SK-N-SH treated with all-trans-retinoic acid at 6 μM for 48 hours (cell line): ENCODE measurements around the gene SYNE1.

ENCODE experiments used
- ATAC-seq: fragments of 200-7000 bp; cut with Tn5 transposase; 3 replicates; pipeline ENCODE4 v1.9.1; 2020; ENCODE audit warnings: mild to moderate bottlenecking, moderate library complexity
- ARNTL ChIP-seq: fragments of 450-650 bp; formaldehyde crosslinking; IDR thresholded peaks from 2 replicates; pipeline ENCODE4 v1.5.0; 2020; ENCODE audit warnings: low read depth, mild to moderate bottlenecking, moderate library complexity, borderline replicate concordance
- BACH2 ChIP-seq: fragments of 250-450 bp; sonication (Bioruptor Pico); IDR thresholded peaks from 2 replicates; pipeline ENCODE4 v1.9.0; 2021; ENCODE audit warnings: mild to moderate bottlenecking, borderline replicate concordance
- CSDC2 ChIP-seq: fragments of 250-450 bp; sonication (Bioruptor Pico); IDR thresholded peaks from 2 replicates; pipeline ENCODE4 v1.5.0; 2020; ENCODE audit warnings: mild to moderate bottlenecking, moderate library complexity
- ESRRG ChIP-seq: fragments of 250-450 bp; sonication (Bioruptor Pico); IDR thresholded peaks from 2 replicates; pipeline ENCODE4 v1.6.1; 2021; ENCODE audit warnings: mild to moderate bottlenecking
- GLIS3 ChIP-seq: fragments of 250-450 bp; sonication (Bioruptor Pico); IDR thresholded peaks from 2 replicates; pipeline ENCODE4 v1.5.0; 2020; ENCODE audit warnings: mild to moderate bottlenecking, moderate library complexity
- ISL1 ChIP-seq: fragments of 250-450 bp; sonication (Bioruptor Pico); IDR thresholded peaks from 2 replicates; pipeline ENCODE4 v2.1.2; 2022; ENCODE audit warnings: mild to moderate bottlenecking, moderate library complexity
- OSR1 ChIP-seq: fragments of 250-450 bp; sonication (Bioruptor Pico); IDR thresholded peaks from 2 replicates; pipeline ENCODE4 v1.8.0; 2022; ENCODE audit warnings: moderate library complexity, mild to moderate bottlenecking, inconsistent platforms
- PPARA ChIP-seq: fragments of 250-450 bp; sonication (Bioruptor Pico); IDR thresholded peaks from 2 replicates; pipeline ENCODE4 v1.5.0; 2020; ENCODE audit warnings: mild to moderate bottlenecking, borderline replicate concordance
- RARB ChIP-seq: fragments of 250-450 bp; sonication (Bioruptor Pico); IDR thresholded peaks from 2 replicates; pipeline ENCODE4 v1.8.0; 2021; ENCODE audit warnings: mild to moderate bottlenecking, moderate library complexity
- TOX ChIP-seq: fragments of 250-450 bp; sonication (Bioruptor Pico); IDR thresholded peaks from 2 replicates; pipeline ENCODE4 v1.8.0; 2021; ENCODE audit warnings: mild to moderate bottlenecking, moderate library complexity, borderline replicate concordance
- ZC3H10 ChIP-seq: fragments of 250-450 bp; sonication (Bioruptor Pico); IDR thresholded peaks from 2 replicates; pipeline ENCODE4 v1.5.1; 2021; ENCODE audit warnings: mild to moderate bottlenecking, moderate library complexity
- ZFP3 ChIP-seq: fragments of 250-450 bp; sonication (Bioruptor Pico); IDR thresholded peaks from 2 replicates; pipeline ENCODE4 v1.5.0; 2020; ENCODE audit warnings: mild to moderate bottlenecking, moderate library complexity
- ZFP30 ChIP-seq: fragments of 450-650 bp; formaldehyde crosslinking; IDR thresholded peaks from 2 replicates; pipeline ENCODE4 v1.5.0; 2022; ENCODE audit warnings: mild to moderate bottlenecking, moderate library complexity
- ZNF565 ChIP-seq: fragments of 450-650 bp; formaldehyde crosslinking; conservative IDR thresholded peaks from 2 replicates; pipeline ENCODE4 v1.5.0; 2020; ENCODE audit warnings: low read depth, mild to moderate bottlenecking, moderate library complexity
- ZNF70 ChIP-seq: fragments of 450-650 bp; formaldehyde crosslinking; IDR thresholded peaks from 2 replicates; pipeline ENCODE4 v1.5.0; 2020; ENCODE audit warnings: mild to moderate bottlenecking, moderate library complexity
- ZNF8 ChIP-seq: fragments of 450-650 bp; formaldehyde crosslinking; IDR thresholded peaks from 2 replicates; pipeline ENCODE4 v1.5.0; 2020; ENCODE audit warnings: mild to moderate bottlenecking, moderate library complexity
- TF ChIP-seq, protein P1 (sequence below): fragments of 250-450 bp; sonication (Bioruptor Pico); IDR thresholded peaks from 2 replicates; pipeline ENCODE4 v1.8.0; 2021; ENCODE audit warnings: low read depth, mild to moderate bottlenecking, moderate library complexity, borderline replicate concordance
- TF ChIP-seq, protein P2 (sequence below): fragments of 250-450 bp; sonication (Bioruptor Pico); IDR thresholded peaks from 2 replicates; pipeline ENCODE4 v1.5.1; 2020; ENCODE audit warnings: low read depth, mild to moderate bottlenecking, moderate library complexity
- TF ChIP-seq, protein P3 (sequence below): fragments of 250-450 bp; sonication (Bioruptor Pico); IDR thresholded peaks from 2 replicates; pipeline ENCODE4 v1.8.0; 2020; ENCODE audit warnings: mild to moderate bottlenecking, moderate library complexity, borderline replicate concordance
- TF ChIP-seq, protein P4 (sequence below): fragments of 250-450 bp; sonication (Bioruptor Pico); IDR thresholded peaks from 2 replicates; pipeline ENCODE4 v1.5.0; 2020; ENCODE audit warnings: mild to moderate bottlenecking, moderate library complexity

Gene SYNE1

DNA sequence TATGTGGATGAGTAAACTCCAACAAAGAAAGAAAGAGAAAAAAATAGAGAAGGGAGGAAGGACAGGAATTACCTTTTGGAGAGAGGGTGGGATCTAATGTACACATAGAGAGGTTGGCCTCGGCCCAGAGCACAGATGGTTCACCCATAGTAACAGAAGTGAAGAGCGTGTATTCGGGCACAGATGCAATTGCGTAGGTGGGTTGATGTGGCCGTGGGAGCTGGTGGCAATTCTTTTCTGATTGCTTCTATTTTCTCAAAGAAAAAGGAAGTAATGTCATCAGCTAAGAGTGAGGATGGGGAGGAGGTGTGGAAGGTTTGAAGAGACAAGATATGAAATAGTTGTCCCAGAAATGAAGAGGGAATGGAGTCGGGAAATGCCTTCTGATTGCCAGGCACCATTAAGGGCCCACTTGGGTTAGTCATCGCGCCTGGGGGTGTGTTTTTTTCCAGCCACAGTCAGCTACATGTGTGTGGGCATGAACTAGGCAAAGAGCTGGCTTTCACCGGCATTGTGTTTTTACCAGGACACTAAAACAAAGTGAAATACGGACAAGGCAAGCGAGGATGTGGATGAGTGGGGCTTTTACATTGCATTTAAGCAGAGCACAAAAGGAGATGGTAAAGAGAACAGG is 158.7 kb downstream of the SYNE1 start (continued):
- TF ChIP-seq, protein P1, sequence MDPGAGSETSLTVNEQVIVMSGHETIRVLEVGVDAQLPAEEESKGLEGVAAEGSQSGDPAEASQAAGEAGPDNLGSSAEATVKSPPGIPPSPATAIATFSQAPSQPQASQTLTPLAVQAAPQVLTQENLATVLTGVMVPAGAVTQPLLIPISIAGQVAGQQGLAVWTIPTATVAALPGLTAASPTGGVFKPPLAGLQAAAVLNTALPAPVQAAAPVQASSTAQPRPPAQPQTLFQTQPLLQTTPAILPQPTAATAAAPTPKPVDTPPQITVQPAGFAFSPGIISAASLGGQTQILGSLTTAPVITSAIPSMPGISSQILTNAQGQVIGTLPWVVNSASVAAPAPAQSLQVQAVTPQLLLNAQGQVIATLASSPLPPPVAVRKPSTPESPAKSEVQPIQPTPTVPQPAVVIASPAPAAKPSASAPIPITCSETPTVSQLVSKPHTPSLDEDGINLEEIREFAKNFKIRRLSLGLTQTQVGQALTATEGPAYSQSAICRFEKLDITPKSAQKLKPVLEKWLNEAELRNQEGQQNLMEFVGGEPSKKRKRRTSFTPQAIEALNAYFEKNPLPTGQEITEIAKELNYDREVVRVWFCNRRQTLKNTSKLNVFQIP (CRISPR knock-in tag) = no peak
- TF ChIP-seq ESRRG (CRISPR knock-in tag) (no peak), PPARA (CRISPR knock-in tag) (no peak), RARB (CRISPR knock-in tag) (no peak), ZC3H10 (CRISPR knock-in tag) (no peak), OSR1 (no peak), ZFP30 (CRISPR knock-in tag) (no peak), GLIS3 (no peak), ARNTL (no peak), ZNF70 (CRISPR knock-in tag) (no peak), ISL1 (no peak), BACH2 (no peak), ZFP3 (CRISPR knock-in tag) (no peak)
- TF ChIP-seq, protein P2, sequence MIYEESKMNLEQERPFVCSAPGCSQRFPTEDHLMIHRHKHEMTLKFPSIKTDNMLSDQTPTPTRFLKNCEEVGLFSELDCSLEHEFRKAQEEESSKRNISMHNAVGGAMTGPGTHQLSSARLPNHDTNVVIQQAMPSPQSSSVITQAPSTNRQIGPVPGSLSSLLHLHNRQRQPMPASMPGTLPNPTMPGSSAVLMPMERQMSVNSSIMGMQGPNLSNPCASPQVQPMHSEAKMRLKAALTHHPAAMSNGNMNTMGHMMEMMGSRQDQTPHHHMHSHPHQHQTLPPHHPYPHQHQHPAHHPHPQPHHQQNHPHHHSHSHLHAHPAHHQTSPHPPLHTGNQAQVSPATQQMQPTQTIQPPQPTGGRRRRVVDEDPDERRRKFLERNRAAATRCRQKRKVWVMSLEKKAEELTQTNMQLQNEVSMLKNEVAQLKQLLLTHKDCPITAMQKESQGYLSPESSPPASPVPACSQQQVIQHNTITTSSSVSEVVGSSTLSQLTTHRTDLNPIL (CRISPR knock-in tag) = no peak
- TF ChIP-seq, all 23 proteins: peak for 0

DNA sequence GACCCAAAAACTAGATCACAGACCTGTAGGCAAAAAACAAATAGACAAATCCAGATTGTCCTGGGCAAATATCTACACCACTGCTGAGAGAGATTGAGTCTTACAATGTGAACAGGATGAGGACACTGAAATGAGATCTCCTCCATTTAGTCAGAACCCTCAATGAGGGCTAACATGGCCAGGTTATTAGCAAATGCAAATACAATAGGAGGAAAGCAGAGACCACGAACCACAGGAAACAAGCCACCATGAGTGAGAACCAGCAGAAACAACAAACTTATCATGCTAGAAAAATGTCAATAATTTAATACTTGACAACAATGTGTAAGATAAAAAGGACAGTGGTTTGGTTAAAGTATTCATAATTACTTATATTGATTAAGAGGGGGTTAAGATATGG is 162.8 kb downstream of the SYNE1 start:
- ATAC-seq = no peak
- no peak for TF ChIP-seq BACH2
- TF ChIP-seq TOX (CRISPR knock-in tag) = no peak
- no peak for TF ChIP-seq ZNF565 (CRISPR knock-in tag)
- TF ChIP-seq ISL1 = no peak
- TF ChIP-seq, protein P1 (CRISPR knock-in tag) = no peak
- TF ChIP-seq, protein P3, sequence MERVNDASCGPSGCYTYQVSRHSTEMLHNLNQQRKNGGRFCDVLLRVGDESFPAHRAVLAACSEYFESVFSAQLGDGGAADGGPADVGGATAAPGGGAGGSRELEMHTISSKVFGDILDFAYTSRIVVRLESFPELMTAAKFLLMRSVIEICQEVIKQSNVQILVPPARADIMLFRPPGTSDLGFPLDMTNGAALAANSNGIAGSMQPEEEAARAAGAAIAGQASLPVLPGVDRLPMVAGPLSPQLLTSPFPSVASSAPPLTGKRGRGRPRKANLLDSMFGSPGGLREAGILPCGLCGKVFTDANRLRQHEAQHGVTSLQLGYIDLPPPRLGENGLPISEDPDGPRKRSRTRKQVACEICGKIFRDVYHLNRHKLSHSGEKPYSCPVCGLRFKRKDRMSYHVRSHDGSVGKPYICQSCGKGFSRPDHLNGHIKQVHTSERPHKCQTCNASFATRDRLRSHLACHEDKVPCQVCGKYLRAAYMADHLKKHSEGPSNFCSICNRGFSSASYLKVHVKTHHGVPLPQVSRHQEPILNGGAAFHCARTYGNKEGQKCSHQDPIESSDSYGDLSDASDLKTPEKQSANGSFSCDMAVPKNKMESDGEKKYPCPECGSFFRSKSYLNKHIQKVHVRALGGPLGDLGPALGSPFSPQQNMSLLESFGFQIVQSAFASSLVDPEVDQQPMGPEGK (CRISPR knock-in tag) = no peak
- no peak for TF ChIP-seq ZNF70 (CRISPR knock-in tag)
- TF ChIP-seq RARB (CRISPR knock-in tag) = no peak
- no peak for TF ChIP-seq ESRRG (CRISPR knock-in tag)
- TF ChIP-seq, protein P4, sequence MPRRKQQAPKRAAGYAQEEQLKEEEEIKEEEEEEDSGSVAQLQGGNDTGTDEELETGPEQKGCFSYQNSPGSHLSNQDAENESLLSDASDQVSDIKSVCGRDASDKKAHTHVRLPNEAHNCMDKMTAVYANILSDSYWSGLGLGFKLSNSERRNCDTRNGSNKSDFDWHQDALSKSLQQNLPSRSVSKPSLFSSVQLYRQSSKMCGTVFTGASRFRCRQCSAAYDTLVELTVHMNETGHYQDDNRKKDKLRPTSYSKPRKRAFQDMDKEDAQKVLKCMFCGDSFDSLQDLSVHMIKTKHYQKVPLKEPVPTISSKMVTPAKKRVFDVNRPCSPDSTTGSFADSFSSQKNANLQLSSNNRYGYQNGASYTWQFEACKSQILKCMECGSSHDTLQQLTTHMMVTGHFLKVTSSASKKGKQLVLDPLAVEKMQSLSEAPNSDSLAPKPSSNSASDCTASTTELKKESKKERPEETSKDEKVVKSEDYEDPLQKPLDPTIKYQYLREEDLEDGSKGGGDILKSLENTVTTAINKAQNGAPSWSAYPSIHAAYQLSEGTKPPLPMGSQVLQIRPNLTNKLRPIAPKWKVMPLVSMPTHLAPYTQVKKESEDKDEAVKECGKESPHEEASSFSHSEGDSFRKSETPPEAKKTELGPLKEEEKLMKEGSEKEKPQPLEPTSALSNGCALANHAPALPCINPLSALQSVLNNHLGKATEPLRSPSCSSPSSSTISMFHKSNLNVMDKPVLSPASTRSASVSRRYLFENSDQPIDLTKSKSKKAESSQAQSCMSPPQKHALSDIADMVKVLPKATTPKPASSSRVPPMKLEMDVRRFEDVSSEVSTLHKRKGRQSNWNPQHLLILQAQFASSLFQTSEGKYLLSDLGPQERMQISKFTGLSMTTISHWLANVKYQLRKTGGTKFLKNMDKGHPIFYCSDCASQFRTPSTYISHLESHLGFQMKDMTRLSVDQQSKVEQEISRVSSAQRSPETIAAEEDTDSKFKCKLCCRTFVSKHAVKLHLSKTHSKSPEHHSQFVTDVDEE (CRISPR knock-in tag) = no peak
- no peak for TF ChIP-seq ZNF8 (CRISPR knock-in tag)
- TF ChIP-seq, protein P2 (CRISPR knock-in tag) = no peak
- TF ChIP-seq CSDC2 = no peak
- no peak for TF ChIP-seq GLIS3
- no peak for TF ChIP-seq ZFP3 (CRISPR knock-in tag)
